Stimulated activated naive CD4-positive, alpha-beta T cell (primary cell): Measurements from ENCODE around the gene TARBP1.
"Not testable (repeated sequence)": the region's sequence is repeated elsewhere in the genome, so short reads cannot be mapped to it uniquely, and the experiment has no call there.

Experiments
- DNase-seq, 6 experiments: peaks; one replicate each; lab custom pipeline; 2025; lab: John Stamatoyannopoulos, UW

Gene TARBP1

DNA sequence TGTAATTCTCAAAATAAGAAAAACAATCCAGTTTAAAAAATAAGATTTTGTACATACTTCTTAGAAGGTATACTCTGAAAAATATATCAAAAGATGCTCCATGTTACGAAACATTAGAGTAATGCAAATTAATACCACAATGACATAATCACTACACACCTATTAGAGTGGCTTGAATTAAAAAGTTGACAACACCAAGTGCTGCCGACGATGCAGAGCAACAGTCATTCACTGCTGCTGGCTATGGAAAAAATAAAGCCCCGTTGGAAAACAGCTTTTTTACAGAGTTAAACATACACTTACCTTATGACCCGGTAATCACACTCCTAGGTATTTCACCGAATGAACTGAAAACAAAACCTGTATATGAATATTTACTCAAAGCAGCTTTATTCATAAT, 90.9 kb downstream of the TARBP1 start:
- no peak for DNase-seq

DNA sequence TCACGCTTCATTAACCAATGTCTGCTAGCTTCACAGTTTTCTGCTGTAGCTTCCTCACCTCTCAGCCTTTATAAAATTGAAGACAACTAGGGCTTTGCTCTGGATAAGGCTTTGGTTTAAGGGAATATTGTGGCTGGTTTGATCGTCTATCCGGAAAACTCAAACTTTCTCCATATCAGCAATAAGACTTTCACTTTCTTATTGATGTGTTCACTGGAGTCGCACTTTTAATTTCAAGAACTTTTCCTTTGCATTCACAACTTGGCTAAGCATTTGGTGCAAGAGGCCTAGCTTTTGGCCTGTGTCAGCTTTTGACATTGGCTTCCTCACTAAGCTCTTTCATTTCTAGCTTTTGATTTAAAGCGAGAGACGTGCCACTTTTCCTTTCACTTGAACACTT, 92.9 kb downstream of the TARBP1 start:
- DNase-seq: no peak

DNA sequence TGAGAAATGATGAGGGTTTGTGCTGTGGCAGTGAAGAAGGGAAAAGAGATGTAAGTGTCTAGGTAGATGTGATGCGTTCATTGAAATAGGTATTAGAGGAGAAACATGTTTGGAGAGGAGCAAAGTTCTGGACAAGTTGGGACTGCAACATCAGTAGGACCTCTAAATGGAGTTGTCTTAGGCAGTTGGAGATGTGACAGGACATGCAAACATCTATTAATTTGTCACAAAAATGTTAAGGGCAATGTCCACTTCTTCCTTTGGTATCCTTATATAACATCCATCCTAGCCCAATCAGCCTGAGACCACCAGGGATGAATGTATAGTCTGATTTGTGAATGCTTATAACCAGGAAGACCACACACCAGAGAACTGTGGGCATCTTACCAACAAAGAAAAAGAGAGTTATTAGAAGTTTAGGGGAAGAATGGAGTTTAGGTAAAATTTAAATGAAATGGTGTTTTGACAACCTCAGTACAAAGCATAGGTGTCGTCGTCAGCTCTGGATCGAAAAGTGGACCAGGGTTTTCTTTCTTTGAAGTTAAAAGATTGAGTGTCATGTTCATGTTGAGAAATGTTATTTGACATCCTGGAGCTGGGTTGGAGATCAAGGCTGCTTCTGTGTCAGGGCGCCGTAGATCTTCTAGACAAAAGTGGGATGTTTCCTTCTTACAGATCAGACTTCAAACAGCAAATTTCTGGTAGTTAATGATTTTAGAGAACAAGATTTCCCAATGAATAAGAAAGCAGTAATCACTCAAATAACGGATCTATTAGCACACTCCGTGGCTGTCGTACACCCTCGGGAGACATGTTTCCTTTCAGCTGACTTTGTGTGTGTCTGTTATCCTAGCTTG, 97.1 kb downstream of the TARBP1 start:
- no peak for DNase-seq

DNA sequence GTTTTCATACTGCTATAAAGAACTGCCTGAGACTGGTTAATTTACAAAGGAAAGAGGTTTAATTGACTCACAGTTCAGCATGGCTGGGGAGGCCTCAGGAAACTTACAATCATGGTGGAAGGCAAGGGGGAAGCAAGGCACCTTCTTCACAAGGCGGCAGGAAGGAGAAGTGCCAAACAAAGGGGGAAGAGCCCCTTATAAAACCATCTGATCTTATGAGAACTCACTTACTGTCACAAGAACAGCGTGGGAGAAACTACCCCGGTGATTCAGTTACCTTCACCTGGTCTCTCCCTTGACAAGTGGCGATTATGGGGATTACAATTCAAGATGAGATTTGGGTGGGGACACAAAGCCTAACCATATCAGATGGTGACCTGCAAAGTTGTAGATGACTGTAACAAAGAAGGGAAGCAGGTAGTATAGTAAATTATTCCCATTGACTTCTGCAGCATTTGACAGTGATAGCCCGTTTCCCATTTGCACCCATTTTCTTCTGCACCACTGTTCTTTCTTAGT, 99.3 kb downstream of the TARBP1 start:
- not testable (repeated sequence) for DNase-seq

DNA sequence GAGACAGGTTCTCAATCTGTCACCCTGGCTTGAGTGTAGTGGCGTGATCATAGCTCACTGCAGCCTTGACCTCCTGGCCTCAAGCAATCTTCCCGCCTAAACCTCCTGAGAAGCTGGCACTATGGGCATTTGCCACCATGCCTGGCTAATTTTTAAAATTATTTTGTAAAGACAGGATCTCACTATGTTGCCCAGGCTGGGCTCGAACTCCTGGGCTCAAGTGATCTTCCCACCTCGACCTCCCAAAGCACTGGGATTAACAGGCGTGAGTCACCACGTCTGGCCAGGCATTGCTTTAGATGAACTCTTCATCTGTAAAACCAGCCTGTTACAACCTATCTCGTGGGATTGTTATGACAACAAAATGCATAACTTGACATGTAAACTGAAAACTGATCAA, 103.3 kb downstream of the TARBP1 start:
- no peak for DNase-seq

DNA sequence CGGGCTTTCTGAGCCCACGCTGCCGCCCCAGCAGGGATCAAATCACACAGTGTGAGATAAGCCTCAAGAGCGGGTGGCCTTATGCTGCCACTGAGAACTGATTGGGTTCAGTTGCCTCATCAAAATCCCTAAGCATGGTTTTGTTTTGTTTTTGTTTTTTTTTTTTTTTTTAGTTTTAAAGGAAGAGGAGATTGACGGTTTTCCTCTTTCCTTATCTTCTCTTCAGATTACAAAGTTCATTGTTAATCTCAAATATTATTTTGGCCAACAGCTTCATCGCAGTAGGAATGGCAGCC, 105.1 kb downstream of the TARBP1 start:
- no peak for DNase-seq

DNA sequence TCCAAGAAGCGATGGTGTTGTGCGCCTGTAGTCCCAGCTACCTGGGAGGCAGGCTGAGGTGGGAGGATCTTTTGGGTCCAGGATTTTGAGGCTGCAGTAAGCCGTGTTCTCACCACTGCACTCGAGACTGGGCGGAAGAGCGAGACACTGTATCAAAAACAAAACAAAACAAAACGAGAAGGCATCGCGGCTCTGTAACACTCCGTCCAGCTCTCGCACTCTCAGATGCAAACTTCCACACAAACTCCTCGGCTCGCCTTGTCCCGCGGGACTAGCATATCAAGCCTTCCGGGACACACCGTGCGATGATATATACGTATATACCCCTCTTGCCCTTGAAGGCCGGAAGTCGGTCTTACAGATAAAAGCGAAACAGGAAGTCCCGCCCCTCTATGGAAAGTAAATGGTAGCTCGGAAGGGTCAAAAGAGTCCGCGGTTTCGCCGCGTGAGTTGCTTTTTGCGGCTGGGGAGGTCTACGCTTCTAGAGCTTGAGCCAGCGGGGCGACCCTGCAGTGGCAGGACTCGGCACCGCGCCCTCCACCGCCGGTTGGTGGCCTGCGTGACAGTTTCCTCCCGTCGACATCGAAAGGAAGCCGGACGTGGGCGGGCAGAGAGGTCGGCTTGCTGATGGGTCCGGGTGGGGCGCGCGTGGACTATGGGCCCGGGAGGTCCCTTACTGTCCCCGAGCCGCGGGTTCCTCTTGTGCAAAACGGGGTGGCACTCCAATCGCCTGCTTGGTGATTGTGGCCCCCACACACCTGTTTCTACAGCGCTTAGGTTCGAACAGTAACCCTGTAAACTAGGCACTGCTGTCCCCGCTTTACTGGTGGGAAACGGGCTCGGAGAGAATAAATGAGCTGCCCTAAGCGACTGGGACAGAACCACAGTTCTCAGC, 105.7 kb downstream of the TARBP1 start, which contains the start of gene COA6:
Gene COA6, plus strand, starts transcription at position 393 of the 895 bp plus-strand sequence. Its CDS starts 11 bp downstream, at position 404.
- DNase-seq: peak; percentile 83 to 95 (median 86)

DNA sequence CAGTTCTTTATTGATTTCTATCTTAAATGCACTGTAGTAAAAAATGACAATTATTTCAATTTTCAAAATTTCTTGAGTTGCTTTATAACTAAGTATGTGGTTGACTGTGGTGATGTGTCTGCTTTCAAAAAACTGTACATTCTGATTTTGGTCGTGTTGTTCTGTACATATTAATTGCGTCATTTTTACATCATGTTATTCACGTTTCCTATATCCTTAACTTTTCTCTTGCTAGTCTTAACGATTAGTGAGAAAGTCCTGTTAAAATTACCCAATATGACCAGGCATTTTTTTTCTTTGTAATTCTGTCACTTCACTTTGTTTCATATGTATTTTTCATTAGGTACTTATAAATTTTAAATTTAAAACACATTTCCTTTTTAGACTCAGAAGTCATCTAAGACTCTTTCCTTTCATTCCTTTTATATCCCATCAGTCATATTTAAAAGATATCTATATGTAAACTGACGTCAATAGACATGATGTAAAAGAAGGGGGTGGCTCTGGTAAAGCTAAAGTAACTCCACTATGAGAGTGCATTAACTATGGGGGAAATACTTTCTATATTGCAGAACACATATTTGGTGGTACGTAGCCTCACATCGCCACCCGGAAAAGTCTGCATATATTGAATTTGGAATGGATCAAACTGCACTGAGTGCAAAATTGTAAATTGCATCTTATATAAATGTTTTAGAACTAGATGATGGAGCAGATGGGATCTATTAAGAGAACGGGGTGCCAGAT, 106.8 kb downstream of the TARBP1 start:
- DNase-seq: no peak

DNA sequence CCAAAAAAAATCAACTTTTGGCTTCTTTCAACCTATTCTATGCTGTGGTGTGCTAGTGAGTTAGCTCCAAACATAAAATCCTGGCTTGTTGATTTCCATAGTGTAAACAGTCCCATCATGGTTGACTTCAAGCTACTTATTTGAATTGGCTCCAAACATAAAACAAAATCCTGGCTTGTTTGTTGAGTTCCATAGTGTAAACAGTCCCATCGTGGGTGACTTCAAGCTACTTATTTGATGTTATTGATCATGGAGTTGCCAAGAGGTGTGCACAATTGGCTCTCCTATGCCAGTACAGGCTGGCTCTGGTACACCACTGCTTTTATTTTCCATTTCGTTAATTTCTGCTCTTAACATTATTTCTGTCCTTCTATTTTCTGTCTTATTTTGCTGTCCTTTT, 107.6 kb downstream of the TARBP1 start:
- no peak for DNase-seq

DNA sequence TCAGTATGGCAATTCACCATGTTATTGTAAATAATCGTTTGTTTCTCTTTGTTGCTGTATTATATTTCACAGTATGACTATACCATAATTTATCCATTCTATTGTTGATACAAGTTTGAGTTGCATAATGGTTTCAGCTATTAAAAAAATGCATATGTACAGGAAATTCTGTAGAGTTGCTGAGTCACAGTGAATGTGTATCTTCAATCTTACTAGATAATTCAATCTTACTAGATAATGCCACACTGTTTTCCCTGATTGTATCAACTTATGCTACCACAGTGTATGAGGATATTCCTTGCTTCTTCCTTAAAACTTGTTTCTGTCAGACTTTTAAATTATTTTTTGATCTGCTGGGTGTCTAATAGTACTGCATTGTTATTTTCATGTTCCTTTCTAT, 109.2 kb downstream of the TARBP1 start:
- no peak for DNase-seq

DNA sequence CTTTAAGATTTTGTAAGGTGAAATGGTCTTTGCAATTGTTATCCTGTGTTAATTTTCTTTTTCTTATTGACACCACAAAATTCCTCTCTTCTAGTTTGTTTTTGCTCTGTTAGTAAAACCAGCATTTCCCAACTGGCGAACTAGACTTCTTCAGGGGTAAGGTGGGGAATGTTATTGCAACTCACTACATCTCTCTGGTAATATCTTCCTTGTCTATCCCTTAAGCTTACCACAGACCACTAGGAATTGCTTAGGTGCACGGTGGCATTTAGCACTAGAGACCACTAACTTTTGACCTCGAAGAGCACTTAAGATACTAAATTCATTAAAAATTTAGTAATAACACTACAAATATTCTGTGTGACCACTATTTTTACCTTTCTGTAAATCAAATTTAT, 109.9 kb downstream of the TARBP1 start:
- no peak for DNase-seq

DNA sequence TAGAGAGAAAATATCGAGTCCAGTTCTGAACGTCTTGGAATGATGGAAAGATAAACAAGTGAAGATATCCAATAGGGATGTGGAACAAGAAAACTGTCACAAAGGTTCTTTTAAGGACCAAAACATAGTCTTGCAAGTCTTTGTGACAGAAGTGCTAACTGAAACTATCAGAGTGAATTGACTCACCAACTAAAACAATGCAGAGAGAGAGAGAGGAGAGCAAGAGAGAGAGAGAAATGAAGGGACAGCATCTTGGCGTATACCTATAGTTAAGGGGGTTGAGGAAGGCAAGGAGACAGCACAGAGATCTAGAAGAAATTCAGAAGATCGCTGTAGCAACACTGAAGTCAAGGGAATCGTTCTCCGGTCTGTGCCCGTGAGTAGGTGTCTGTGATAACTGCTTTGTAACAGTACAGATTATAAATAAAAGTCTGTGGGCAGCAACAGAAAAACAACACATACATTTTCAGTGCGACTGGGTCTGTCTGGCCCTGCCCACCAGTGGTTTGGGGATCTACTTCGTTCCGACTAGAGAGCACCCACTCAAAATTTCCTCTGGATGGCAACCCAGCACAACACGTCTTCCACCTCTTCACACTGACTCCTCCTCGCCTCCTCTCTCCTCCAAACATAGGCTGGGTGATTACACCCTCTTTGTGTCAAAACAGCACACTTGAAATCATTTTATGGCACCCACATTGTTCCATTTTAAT, 110.5 kb downstream of the TARBP1 start:
- DNase-seq: no peak

DNA sequence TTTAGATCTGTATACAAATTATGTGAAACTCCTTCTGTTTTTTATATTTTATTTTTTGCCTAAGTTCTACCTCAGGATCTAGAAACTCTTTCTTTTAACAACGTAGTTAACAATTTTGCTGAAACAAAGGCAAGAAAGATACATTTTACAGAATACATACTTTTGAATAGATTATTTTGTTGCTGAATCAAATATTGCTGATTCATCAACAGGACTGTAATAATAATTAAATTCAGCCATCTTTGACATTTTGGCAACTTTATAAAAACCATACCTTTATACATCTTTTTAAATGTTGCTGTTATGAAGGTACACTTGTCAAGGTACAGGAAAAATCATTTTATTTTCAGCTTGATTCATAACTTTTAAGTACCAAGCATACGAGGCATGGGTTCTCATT, 116.4 kb downstream of the TARBP1 start:
- DNase-seq: no peak

DNA sequence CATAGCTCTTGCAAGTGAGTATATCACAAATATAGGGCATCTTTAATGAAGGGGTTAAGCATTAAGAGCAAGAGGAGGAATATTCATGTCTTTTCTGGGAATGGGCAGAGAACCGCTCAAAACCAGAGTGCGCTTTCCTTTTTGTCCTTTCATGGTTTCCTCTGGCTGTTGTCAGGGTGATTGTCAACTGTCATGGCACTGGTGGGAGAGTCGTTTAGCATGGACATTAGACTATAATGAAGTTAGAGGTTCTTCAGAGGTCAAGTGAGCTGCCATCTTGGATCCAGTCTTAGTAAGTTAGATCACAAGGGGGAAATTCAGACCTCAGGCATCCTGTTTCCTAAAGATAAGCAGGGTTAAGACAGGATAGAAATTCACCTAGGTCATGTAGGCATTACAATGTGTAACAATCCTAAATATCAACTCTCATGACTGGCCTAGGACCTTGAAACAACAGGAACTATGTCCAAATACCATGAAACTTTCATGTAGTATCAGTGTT, 117.8 kb downstream of the TARBP1 start:
- no peak for DNase-seq

DNA sequence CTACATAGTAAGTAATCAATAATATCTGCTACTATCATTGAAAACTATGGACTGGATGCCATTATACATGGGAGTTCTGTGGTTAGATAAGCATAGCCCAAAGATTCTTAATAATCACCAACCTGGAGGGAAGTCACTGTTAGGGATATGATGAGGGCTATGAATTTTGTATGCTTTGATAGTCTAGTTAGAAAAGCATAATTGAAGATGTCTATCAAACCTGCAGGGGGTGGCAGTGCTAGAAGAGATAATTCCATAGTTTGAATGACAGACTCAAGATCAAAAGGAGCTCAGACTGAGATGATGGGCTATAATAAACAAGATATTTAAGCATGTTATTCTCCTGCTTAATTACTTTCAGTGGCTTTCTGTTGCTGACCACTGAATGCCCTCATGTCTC, 121.1 kb downstream of the TARBP1 start:
- DNase-seq: no peak

DNA sequence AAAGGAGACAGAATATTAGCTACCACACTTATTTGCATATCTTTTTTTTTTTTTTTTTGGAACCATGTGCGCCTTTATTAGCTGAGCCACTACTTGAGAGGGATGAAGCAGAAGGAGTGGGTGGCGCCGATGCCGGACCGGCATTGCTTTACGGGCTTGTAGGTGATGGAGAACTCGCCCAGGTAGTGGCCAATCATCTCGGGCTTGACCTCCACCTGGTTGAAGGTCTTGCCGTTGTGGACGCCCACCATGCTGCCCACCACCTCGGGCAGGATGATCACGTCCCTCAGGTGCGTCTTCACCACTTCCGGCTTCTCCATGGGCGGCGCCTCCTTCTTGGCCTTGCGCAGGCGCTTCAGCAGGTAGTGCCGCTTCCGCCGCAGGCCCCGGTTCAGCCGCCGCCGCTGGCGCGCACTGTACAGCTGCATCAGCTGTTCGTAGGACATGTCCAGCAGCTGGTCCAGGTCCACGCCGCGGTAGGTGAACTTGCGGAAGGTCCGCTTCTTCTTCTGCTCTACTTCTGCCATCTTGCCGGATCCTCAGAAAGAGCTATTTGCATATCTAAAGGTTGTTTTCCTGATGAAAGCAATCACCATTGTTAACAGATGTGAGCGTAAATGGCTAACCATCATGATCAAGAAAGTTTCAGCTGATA, 122.2 kb downstream of the TARBP1 start:
- peak; percentile 9 to 58 (median 36) for DNase-seq

DNA sequence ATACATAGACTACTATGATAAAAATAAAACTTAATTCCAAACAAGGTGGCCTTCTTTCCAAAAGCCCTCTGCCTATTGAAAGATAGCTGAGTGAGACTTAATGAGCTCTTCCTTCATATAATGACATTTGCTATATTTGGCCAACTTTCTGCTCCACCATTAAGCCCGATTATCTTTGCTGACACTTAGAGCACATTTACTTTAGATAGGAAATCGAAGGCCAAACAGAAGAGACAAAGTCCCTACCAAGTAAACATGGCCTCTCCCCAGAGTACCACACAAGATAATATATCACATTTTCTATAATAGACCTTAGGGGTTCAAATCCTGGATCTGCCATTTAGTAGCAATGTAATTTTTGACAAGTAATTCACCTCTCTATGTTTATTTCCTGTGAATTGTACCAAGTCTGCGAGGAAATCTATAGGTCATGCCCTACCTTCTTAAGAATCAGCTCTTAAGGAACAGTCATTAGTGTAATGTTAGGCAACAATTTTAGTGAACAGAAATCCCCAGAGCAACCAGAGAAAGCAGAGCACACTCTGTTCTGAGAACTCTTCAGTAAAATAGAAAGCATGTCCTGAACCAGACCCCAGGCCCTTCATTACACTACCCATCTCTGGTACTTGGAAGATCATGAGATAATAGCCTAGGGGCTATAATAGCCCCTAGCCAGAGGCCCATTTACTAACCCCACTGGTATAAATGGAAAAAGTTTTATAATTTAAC, 123.0 kb downstream of the TARBP1 start:
- no peak for DNase-seq

DNA sequence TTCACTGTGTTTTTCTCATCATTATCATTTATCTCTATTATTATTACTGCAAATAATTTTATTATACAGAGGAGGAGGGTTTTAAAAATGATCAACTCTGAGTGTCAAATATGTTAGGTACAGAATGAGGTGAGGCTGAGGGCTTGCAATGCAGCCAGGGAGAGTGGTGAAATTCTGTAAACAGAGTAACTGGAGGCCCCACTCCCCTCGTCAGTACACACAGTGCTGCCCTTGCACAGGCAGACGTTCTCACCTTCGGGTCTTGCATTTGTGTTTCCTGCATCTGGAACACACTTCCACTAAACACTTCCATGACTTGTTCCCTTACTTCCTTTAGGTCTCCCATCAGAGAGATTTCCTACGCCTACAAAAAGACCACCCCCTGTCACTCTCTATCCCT, 130.0 kb downstream of the TARBP1 start:
- DNase-seq: no peak

DNA sequence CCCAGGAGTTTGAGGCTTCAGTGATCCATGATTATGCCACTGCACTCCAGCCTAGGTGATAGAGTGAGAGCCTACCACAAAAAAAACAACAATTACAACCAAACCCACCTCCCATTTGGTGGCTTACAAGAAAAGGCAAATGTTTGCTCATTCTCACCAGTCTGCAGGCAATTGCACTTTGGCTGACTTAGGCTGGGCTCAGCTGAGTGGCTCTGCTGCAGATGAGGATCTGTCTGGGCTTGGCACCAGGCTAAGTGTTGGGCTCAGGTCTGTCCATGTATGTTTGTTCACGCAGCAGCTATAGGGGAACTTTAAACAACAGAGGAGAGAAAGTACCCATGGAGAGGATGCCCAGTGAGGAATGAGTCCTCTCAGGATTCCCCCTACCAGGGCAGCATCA, 133.7 kb downstream of the TARBP1 start:
- DNase-seq: no peak

DNA sequence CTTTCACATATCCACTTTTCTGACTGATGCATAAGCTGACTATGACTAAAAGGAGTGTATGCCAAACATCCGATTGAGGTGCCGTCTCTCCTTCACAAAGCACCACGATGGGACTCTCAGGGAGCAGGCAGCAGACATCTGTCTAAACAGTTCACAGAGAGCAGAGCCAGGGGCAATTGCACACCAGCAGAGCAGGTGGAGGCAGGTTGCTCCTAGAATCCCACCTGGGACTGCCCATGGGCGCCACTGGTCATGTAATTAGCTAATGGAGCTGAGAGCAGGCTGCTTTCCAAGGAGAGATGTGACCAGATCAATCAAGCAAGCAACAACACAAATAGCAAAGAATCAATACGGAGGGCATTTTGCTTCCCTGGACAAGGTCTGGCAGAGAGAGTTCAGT, 136.2 kb downstream of the TARBP1 start:
- DNase-seq: no peak
